Measurements from ENCODE around the gene CORO1C. TPM values are rescaled to one million over a fixed set of nuclear protein-coding genes. Genes with fewer than 3 reads are reported as not detected.

Gene CORO1C
- polyA plus RNA-seq, 1 of the 3 experiments (the other 2 are of a cell fraction) = 150 TPM

DNA sequence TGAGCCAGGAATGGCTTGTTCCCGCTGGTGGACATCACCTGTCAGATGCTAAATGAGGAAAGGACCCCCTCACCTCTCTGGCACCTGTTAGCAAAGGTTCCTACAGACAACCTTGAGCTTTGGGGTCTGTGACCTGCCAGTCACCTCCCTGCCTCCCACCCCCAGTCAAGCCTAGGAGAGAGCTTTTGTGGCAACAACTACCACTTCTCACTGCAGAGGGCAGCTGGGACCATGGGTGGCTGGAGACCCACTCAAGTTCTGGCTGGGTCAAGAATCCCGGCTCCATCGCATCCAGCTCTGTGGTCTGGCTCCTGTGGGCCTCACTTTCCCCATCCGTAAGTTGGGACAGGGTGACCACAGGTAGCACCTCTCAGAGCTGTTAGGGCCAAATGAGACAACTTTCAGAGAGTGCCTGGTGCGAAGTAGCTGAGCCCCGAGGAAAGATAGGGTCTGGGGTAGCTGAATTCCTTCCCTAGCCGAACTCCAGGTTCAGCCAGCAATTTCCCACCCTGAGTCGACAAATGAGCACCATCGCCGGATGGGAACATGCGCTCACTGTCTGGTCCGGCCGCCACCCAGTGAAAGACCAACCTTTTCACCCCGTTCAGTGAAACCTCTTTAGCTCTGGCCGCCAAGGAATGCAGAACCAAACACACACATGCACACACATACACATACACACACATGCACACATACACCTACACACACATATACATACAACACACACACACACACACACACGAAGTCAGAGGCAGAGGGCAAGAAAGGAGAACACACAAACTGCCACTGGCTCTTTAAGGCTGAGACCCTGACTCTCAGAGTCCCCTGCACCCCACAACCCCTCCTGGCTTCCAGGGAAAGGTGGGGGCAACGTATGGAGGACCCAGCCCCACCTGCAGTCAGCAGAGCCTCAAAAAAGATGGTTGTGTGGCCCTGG, 135.3 kb downstream of the CORO1C start:
- peak overlapping the region; percentile 45 to 60; a peak in 3 of 4 replicates for H3K4me3 ChIP-seq (ENCODE audit: low read depth in 2 of 2, low read length in 1 of 2)
- no peaks in the 10 kb centered on the region for H3K9me2 ChIP-seq
- peak overlapping the region; percentile 91; the same call in 1 of the 2 replicates for H3K4me2 ChIP-seq
- H3K9me3 ChIP-seq = no peaks in the 10 kb centered on the region
- 81% methylated on average over 14 of the region's 17 CpGs for whole genome bisulfite sequencing (ENCODE audit: low lambda C conversion rate)
- no peak overlapping the region; a peak in 1 of 4 replicates for H3K27ac ChIP-seq (ENCODE audit: low read depth in 2 of 2, low read length in 1 of 2)
- POLR2A ChIA-PET = no interaction called here
- H2AFZ ChIP-seq (ENCODE audit: low read depth) = no peak overlapping the region
- DNase-seq = no peak
- no peak for TF ChIP-seq GABPA (IDR thresholded peaks at IDR 0.05; ENCODE audit: low read depth)
- no peaks in the 10 kb centered on the region for H4K20me1 ChIP-seq (ENCODE audit: insufficient read depth)
- peaks cover 7% of the 10 kb centered on the region for H3F3A ChIP-seq (replicated peaks; ENCODE audit: insufficient read depth)
- CTCF ChIA-PET = interaction anchor here (0.9 to 4.6 kb wide), 3 partner anchors 22 to 207 kb away, joined by 3 to 23 read pairs (median 5); no protein-coding TSS in a partner anchor
- H3K79me2 ChIP-seq (ENCODE audit: insufficient read depth) = no peaks in the 10 kb centered on the region
- peaks cover 0 to 26% of the 10 kb centered on the region in 2 experiments; a peak in 1 of 4 replicates for H3K4me1 ChIP-seq (ENCODE audit: control insufficient read depth in 1 of 2, insufficient read depth in 2 of 2, low read depth in 1 of 2, low read length in 1 of 2)
- H3K27me3 ChIP-seq (ENCODE audit: insufficient read depth) = no peaks in the 10 kb centered on the region
- no peak overlapping the region for H3K9ac ChIP-seq
- peaks cover 0 to 2% of the 10 kb centered on the region in 2 experiments for H3K36me3 ChIP-seq (replicated peaks in 1 of 2; ENCODE audit: control insufficient read depth in 1 of 2, insufficient read depth in 2 of 2, low read length in 1 of 2)

Small RNA genes lying within 50 kb of the gene (small RNA-seq; reads per million reads assigned to genes)
- gene AC087893.2 (0 reads per million in 7 experiments), gene RF00019 (0 reads per million in 7 experiments), gene RF00561 (0 reads per million in 7 experiments), gene RNU7-169P (0 reads per million in 7 experiments)

Other genes starting within 250 kb of the CORO1C start
- 1.0 and 1.2 TPM in 2 replicates for gene FICD, start 216.2 kb downstream of the CORO1C start, polyA plus RNA-seq (2012; rRNA removed)
- gene SART3, start 170.3 kb downstream of the CORO1C start, polyA plus RNA-seq (2012; rRNA removed) = 23.4 and 28.9 TPM in 2 replicates
- 165 and 166 TPM in 2 replicates for gene ISCU, start 168.9 kb downstream of the CORO1C start, polyA plus RNA-seq (2012; rRNA removed)
- gene TMEM119, start 133.4 kb downstream of the CORO1C start, polyA plus RNA-seq (2012; rRNA removed) = 25.7 and 28.2 TPM in 2 replicates
- 2.8 and 3.2 TPM in 2 replicates for gene SELPLG, start 97.6 kb downstream of the CORO1C start, polyA plus RNA-seq (2012; rRNA removed)
- 16.4 and 19.6 TPM in 2 replicates for gene SSH1, start 126.1 kb upstream of the CORO1C start, polyA plus RNA-seq (2012; rRNA removed)
- gene DAO, start 148.6 kb upstream of the CORO1C start, polyA plus RNA-seq (2012; rRNA removed) = not detected in 2 replicates